HepG2 (cell line): Measurements from ENCODE around the gene NDOR1. TPM values are rescaled to one million over a fixed set of nuclear protein-coding genes. Genes with fewer than 3 reads are reported as not detected.

Source experiments
- FOXK1 ChIP-seq: sonication (generic); formaldehyde crosslinking; IDR thresholded peaks from 2 replicates; pipeline ENCODE4 v1.4.0; 2020; ENCODE audit warnings: low read depth, missing genetic modification reagents, borderline replicate concordance
- MYNN ChIP-seq: sonication (generic); formaldehyde crosslinking; IDR thresholded peaks from 2 replicates; pipeline ENCODE4 v1.4.0; 2020; ENCODE audit warnings: mild to moderate bottlenecking, low read depth, missing genetic modification reagents
- ZBTB37 ChIP-seq: sonication (generic); formaldehyde crosslinking; IDR thresholded peaks from 2 replicates; pipeline ENCODE4 v1.4.0; 2020; ENCODE audit warnings: mild to moderate bottlenecking, missing genetic modification reagents
- ZGPAT ChIP-seq: IDR thresholded peaks from 2 replicates; pipeline ENCODE4 v1.6.1; 2016; ENCODE audit warnings: mild to moderate bottlenecking
- ZNF263 ChIP-seq: sonication (generic); formaldehyde crosslinking; IDR thresholded peaks from 2 replicates; pipeline ENCODE4 v1.4.0; 2020; ENCODE audit warnings: missing genetic modification reagents
- ZNF280D ChIP-seq: sonication (generic); formaldehyde crosslinking; IDR thresholded peaks from 2 replicates; pipeline ENCODE4 v1.5.1; 2020; ENCODE audit warnings: mild to moderate bottlenecking, missing genetic modification reagents
- ZNF574 ChIP-seq: sonication (generic); formaldehyde crosslinking; IDR thresholded peaks from 2 replicates; pipeline ENCODE4 v1.4.0; 2020; ENCODE audit warnings: missing genetic modification reagents
- ZNF577 ChIP-seq: sonication (generic); formaldehyde crosslinking; IDR thresholded peaks from 2 replicates; pipeline ENCODE4 v1.4.0; 2020; ENCODE audit warnings: mild to moderate bottlenecking, low read depth, missing genetic modification reagents, borderline replicate concordance
- ZNF589 ChIP-seq: sonication (generic); formaldehyde crosslinking; conservative IDR thresholded peaks from 2 replicates; pipeline ENCODE4 v1.8.0; 2022; ENCODE audit warnings: mild to moderate bottlenecking, moderate library complexity, missing genetic modification reagents
- ZNF768 ChIP-seq: sonication (generic); formaldehyde crosslinking; IDR thresholded peaks from 2 replicates; pipeline ENCODE4 v1.4.0; 2020; ENCODE audit warnings: missing genetic modification reagents
- ZNF775 ChIP-seq: sonication (generic); formaldehyde crosslinking; IDR thresholded peaks from 2 replicates; pipeline ENCODE4 v1.4.0; 2020; ENCODE audit warnings: missing genetic modification reagents, mild to moderate bottlenecking, moderate library complexity, borderline replicate concordance
- ZSCAN25 ChIP-seq: sonication (generic); formaldehyde crosslinking; IDR thresholded peaks from 2 replicates; pipeline ENCODE4 v1.8.0; 2022; ENCODE audit warnings: mild to moderate bottlenecking, missing genetic modification reagents
- ZZZ3 ChIP-seq: sonication (generic); formaldehyde crosslinking; IDR thresholded peaks from 2 replicates; pipeline ENCODE4 v1.4.0; 2020; ENCODE audit warnings: missing genetic modification reagents, mild to moderate bottlenecking, borderline replicate concordance
- polyA plus RNA-seq, 8 experiments: library from polyadenylated mRNA; depleted of rRNA in 3 of 8; stranded (reverse) in 7 of 8; unstranded in 1 of 8; fragments of >200 nt; fragmentation: Illumina TruSeq in 4 of 8; extraction: Trizol in 4 of 8; gene quantifications; 2 replicates each; pipeline versions ENCODE4 v1.2.1 to v1.2.3, GENCODE V29; 2011 to 2016; ENCODE audit warnings: low read depth in 4 of 8, missing spikeins in 1 of 8, mixed read lengths in 1 of 8; ENCODE audit not compliant: insufficient read depth in 1 of 8
- total RNA-seq, 5 experiments: library from RNA; depleted of rRNA; stranded (reverse); fragments of >200 nt; fragmentation: Illumina TruSeq; extraction: Trizol; gene quantifications; 2 replicates each; pipeline ENCODE4 v1.2.3, GENCODE V29; 2016; ENCODE audit warnings: low read depth in 1 of 5
- TF ChIP-seq, protein P1 (sequence below): IDR thresholded peaks from 2 replicates; pipeline ENCODE4 v1.6.1; 2012; ENCODE audit warnings: inconsistent platforms
- TF ChIP-seq, protein P2 (sequence below): sonication (generic); formaldehyde crosslinking; IDR thresholded peaks from 2 replicates; pipeline ENCODE4 v1.8.1; 2022; ENCODE audit warnings: low read depth, mild to moderate bottlenecking, missing genetic modification reagents

Gene NDOR1
- total and polyA plus RNA-seq, 2 of the 13 experiments (the other 11 are each of a cell fraction or from before 2014, with no cell fraction given): 3.6 to 8.7 TPM

- TF ChIP-seq ZNF574 (CRISPR knock-in tag): peak; percentile 13; the same call in 1 of the 2 replicates
- TF ChIP-seq ZBTB37: no peak
- TF ChIP-seq ZNF577: no peak
- peak; percentile 99 for TF ChIP-seq ZNF768 (CRISPR knock-in tag)
- TF ChIP-seq ZGPAT: no peak
- TF ChIP-seq ZNF263 (CRISPR knock-in tag): peak; percentile 95
- TF ChIP-seq ZNF589 (CRISPR knock-in tag): no peak
- TF ChIP-seq MYNN: no peak
- no peak for TF ChIP-seq ZNF280D (CRISPR knock-in tag)
- TF ChIP-seq ZZZ3: no peak
- TF ChIP-seq, protein P1, sequence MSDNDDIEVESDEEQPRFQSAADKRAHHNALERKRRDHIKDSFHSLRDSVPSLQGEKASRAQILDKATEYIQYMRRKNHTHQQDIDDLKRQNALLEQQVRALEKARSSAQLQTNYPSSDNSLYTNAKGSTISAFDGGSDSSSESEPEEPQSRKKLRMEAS: no peak; the same call in 1 of the 2 replicates
- 0 out of 2 replicates have a peak, but pooled peaks have one; percentile 20 for TF ChIP-seq ZSCAN25 (CRISPR knock-in tag)
- no peak for TF ChIP-seq ZNF775 (CRISPR knock-in tag)
- TF ChIP-seq, protein P2, sequence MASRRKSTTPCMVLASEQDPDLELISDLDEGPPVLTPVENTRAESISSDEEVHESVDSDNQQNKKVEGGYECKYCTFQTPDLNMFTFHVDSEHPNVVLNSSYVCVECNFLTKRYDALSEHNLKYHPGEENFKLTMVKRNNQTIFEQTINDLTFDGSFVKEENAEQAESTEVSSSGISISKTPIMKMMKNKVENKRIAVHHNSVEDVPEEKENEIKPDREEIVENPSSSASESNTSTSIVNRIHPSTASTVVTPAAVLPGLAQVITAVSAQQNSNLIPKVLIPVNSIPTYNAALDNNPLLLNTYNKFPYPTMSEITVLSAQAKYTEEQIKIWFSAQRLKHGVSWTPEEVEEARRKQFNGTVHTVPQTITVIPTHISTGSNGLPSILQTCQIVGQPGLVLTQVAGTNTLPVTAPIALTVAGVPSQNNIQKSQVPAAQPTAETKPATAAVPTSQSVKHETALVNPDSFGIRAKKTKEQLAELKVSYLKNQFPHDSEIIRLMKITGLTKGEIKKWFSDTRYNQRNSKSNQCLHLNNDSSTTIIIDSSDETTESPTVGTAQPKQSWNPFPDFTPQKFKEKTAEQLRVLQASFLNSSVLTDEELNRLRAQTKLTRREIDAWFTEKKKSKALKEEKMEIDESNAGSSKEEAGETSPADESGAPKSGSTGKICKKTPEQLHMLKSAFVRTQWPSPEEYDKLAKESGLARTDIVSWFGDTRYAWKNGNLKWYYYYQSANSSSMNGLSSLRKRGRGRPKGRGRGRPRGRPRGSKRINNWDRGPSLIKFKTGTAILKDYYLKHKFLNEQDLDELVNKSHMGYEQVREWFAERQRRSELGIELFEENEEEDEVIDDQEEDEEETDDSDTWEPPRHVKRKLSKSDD (CRISPR knock-in tag): no peak
- TF ChIP-seq FOXK1 (CRISPR knock-in tag): no peak
These were observed 9.8 kb upstream of the NDOR1 start (continued) for GRCh38 chr9:137195525-137196220.
